GM06990 (cell line): ENCODE measurements around the gene CEP57.

Source experiments
- DNase-seq: peaks from one replicate; pipeline ENCODE4 v3.0.0-alpha.2; 2011; ENCODE audit not compliant: insufficient read length; ENCODE audit errors: extremely low read depth
- H3K27me3 ChIP-seq: replicated peaks from 2 replicates; pipeline ENCODE4 v1.6.0; 2011; ENCODE audit warnings: low read length; ENCODE audit not compliant: control insufficient read depth, insufficient read depth
- H3K36me3 ChIP-seq: 2 replicates; pipeline ENCODE4 v1.5.1; 2011; ENCODE audit warnings: low read length; ENCODE audit not compliant: control insufficient read depth, insufficient read depth
- H3K4me3 ChIP-seq: replicated peaks from 2 replicates; pipeline ENCODE4 v1.5.1; 2011; ENCODE audit warnings: low read depth, mild to moderate bottlenecking, control low read depth, low read length
- TF ChIP-seq, protein P1 (sequence below): IDR thresholded peaks from 2 replicates; pipeline ENCODE4 v1.5.1; 2011; ENCODE audit warnings: low read length, control low read depth, mild to moderate bottlenecking, inconsistent platforms; ENCODE audit not compliant: insufficient read depth, poor library complexity, severe bottlenecking

The CEP57 gene

DNA sequence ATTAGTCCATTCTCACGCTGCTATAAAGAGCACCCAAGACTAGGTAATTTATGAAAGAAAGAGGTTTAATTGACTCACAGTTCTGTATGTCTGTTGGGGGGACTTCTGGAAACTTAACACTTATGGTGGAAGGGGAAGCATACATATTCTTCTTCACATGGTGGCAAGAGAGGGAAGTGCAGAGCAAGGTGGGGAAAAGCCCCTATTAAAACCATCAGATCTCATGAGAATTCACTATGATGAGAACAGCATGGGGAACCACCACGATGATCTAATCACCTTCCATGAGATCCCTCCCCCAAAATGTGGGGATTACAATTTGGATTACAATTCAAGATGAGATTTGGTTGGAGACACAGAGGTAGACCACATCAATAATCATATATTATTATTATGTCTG is 25.7 kb downstream of the CEP57 start:
- peak; percentile 6 for DNase-seq
- Histone ChIP-seq H3K27me3 (no peaks in the 10 kb centered on the region), H3K4me3 (no peak overlapping the region), H3K36me3 (peaks cover 2% of the 10 kb centered on the region; the same call in 1 of the 2 replicates)
- TF ChIP-seq, protein P1, sequence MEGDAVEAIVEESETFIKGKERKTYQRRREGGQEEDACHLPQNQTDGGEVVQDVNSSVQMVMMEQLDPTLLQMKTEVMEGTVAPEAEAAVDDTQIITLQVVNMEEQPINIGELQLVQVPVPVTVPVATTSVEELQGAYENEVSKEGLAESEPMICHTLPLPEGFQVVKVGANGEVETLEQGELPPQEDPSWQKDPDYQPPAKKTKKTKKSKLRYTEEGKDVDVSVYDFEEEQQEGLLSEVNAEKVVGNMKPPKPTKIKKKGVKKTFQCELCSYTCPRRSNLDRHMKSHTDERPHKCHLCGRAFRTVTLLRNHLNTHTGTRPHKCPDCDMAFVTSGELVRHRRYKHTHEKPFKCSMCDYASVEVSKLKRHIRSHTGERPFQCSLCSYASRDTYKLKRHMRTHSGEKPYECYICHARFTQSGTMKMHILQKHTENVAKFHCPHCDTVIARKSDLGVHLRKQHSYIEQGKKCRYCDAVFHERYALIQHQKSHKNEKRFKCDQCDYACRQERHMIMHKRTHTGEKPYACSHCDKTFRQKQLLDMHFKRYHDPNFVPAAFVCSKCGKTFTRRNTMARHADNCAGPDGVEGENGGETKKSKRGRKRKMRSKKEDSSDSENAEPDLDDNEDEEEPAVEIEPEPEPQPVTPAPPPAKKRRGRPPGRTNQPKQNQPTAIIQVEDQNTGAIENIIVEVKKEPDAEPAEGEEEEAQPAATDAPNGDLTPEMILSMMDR, result no peak

DNA sequence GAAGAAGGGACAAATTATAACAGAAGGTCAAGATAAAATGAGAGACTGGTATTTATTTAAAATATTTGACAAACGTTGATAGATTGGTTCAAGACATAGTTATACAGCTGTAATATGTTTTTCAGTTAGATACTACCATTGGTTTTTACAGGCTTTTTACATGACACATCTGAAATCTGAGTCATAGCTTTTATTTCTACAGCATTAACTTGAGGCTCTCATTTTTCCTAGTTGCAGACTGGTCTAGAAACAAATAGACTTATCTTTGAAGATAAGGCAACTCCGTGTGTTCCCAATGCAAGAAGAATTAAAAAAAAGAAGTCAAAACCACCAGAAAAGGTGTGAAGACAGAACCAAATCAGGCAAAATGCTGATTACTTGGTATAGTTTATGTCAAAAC is 31.3 kb downstream of the CEP57 start:
- DNase-seq, result no peak
- Histone ChIP-seq H3K27me3 (no peaks in the 10 kb centered on the region), H3K36me3 (peaks cover 2% of the 10 kb centered on the region; the same call in 1 of the 2 replicates), H3K4me3 (no peak overlapping the region)
- TF ChIP-seq, protein P1, result no peak

DNA sequence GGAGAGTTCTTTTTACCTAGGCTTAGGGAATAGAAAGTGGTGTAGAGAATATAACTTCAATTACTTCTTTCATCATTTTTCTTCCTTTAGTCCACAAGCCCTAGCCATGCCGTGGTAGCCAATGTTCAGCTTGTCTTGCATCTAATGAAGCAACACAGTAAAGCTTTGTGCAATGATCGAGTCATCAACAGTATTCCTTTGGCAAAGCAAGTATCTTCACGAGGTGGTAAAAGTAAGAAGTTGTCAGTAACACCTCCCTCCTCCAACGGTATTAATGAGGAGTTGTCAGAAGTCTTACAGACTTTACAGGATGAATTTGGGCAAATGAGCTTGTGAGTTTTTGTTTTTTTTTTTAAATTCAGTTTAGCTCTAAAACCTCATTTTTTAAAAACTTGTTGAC is 37.4 kb downstream of the CEP57 start:
- Histone ChIP-seq H3K36me3 (peaks cover 1% of the 10 kb centered on the region), H3K27me3 (no peaks in the 10 kb centered on the region), H3K4me3 (no peak overlapping the region)
- TF ChIP-seq, protein P1, result no peak
- no peak for DNase-seq

DNA sequence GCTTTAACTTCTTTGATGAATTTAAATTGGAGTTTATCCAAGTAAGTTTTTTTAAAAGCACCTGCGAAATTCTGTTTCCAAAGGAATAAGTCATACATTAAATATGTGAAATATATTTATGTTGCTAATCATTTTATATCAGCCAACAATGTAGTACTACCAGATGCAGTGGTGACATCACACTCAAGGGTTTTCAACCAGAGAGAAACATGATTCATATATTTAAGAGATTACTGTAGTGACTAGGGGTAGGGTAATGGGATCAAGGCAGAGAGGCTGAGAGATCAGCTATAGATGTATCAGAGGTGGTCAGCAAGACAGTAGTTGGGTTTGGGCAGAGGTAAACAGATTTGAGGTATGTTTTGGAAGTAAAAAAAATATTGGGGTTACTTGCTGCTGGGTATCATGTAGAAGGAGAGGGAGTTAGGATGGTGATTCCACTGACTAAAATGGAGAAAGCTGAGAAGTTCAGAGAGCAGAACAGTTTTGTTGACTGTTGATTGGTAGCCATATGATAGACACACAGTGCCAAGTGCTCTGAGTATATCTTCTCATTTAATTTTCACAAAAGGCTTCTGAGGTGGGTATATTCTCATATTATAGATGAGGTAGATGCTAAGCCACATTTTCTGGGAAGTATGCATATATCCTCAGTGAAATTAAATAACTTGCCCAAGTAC is 39.4 kb downstream of the CEP57 start:
- H3K36me3 ChIP-seq, result peaks cover 1% of the 10 kb centered on the region
- DNase-seq, result no peak
- TF ChIP-seq, protein P1, result no peak

DNA sequence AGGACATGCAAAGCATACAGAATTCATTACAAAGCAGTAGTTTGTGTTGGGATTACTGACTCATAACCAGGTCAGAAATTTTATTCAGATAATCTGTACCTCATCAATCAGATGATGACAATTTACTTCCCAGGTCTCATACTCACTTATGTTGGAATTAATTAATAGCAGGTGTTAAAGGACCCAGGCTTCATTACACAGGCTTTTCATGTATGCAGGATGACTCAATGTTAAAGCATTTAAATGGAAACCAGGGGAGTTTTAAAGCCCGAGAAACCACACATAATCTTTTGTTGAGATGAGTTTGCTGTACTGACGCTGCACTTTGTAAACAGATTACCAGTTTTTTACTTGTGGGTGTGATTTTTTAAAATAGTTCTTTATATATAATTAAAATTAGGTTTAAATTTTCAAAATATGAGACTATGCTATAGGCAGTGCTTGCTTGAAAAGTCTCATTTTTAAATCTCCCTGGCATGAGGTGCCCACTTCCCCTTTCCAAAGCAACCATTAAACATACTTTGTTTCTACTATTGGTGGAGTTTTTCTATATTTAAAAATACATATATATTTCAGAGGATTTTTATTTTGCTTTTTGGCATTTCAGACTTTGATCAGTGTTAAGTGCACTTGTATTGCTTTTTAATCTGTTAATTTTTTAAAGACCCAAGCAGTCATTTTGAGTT is 41.0 kb downstream of the CEP57 start:
- peaks cover 1% of the 10 kb centered on the region for H3K36me3 ChIP-seq
- DNase-seq, result no peak
- H3K27me3 ChIP-seq, result no peaks in the 10 kb centered on the region
- TF ChIP-seq, protein P1, result no peak
- no peak overlapping the region for H3K4me3 ChIP-seq

More for the DNA sequence above, 39.4 kb downstream of the CEP57 start:
- Histone ChIP-seq H3K27me3 (no peaks in the 10 kb centered on the region), H3K4me3 (no peak overlapping the region)

DNA sequence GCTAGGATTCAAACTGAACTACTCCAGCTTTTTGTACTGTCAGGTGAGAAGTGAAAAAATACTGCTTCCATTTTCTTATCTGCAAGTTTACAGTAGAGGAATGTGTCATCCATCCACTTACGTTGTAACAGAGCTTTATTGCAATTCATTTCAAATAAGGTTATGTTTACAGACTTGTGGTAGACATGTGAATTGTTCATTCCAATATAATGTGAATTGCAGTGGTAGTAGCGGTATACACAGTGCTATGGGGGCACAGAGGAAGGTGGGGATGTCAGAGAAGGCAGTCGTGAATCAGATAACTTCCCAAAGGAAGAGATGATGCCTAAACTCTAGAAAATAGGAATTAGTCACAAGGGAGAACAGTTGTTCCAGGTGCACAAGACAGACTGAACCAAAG is 42.5 kb downstream of the CEP57 start:
- DNase-seq, result no peak
- H3K36me3 ChIP-seq, result peaks cover 1% of the 10 kb centered on the region
- H3K4me3 ChIP-seq, result no peak overlapping the region
- H3K27me3 ChIP-seq, result no peaks in the 10 kb centered on the region
- TF ChIP-seq, protein P1, result no peak
